ENCODE results near the gene MEFV. TPM values are rescaled to one million over a fixed set of nuclear protein-coding genes. Genes with fewer than 3 reads are reported as not detected.

The MEFV gene
- total RNA-seq, 4 donors from 2014 or later = 0.32 to 1.2 (median 0.76) TPM

DNA sequence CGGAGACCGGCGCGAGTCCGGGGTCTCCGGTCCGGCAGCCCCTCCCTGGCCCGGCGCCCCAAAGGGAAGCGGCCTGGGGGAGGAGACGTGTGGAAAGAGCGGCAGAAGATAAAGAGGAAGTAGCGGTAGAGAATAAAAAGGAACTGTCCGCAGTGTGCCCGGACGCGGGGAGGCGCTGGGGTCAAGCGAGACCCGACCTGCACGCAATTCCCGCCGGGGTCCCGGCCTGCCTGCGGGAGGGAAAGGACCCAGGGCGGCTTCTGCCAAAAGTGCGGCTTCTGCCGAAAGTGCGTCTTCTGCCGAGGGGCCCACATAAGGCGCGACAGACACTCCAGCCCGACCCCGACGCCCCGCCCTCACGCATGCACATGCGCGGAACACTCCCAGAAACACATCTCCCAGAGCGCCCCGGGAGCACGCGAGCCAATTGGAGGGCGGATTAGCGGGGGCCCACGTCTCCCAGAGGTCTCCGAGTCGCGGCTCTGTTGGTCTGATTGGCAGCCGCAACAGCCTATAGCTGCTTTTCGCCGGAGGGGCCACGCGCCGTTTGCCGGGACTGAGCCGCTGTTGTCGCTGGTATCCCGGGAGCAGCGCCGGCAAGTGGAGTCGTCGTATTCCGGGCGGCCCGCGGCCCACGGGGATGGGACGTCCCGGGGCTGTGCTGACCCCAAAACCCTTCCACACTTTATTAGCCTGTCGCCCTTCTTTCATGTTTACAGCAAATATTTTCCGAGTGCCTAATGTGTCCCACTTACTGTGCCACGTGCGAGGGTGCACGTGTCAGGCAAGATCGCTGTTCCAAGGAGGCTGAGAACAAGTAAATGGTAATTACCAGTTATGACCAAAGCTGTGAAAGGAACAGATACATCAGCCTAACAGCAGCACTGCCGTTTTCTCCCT lies 8.0 kb upstream of the MEFV start:
- intact Hi-C loops (cut with DNase I; ENCODE audit: low total_unique reads) = loop anchor here (1.0 kb wide), 4 partner anchors 19 to 137 kb away; partner anchors contain the start of genes TIGD7, ZNF174, ZNF200 and ZNF263
- H3K27me3 ChIP-seq = no peaks in the 10 kb centered on the region
- H3K4me1 ChIP-seq = peaks cover 0 to 5% of the 10 kb centered on the region in 2 donors
- DNase-seq (peak; percentile 93 to 95), ATAC-seq (peak; percentile 91 to 93)
- H3K27ac ChIP-seq = peak overlapping the region; percentile 92 to 99 (median 94)
- peak overlapping the region; percentile 65 to 94 (median 78) for H3K4me3 ChIP-seq
- TF ChIP-seq POLR2A (IDR thresholded peaks at IDR 0.05) = peak; percentile 86 to 90
- TF ChIP-seq, protein P1, sequence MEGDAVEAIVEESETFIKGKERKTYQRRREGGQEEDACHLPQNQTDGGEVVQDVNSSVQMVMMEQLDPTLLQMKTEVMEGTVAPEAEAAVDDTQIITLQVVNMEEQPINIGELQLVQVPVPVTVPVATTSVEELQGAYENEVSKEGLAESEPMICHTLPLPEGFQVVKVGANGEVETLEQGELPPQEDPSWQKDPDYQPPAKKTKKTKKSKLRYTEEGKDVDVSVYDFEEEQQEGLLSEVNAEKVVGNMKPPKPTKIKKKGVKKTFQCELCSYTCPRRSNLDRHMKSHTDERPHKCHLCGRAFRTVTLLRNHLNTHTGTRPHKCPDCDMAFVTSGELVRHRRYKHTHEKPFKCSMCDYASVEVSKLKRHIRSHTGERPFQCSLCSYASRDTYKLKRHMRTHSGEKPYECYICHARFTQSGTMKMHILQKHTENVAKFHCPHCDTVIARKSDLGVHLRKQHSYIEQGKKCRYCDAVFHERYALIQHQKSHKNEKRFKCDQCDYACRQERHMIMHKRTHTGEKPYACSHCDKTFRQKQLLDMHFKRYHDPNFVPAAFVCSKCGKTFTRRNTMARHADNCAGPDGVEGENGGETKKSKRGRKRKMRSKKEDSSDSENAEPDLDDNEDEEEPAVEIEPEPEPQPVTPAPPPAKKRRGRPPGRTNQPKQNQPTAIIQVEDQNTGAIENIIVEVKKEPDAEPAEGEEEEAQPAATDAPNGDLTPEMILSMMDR (IDR thresholded peaks at IDR 0.05 in 4 of 5, conservative IDR thresholded peaks at IDR 0.05 in 1 of 5) = peak in 4 of 5 experiments; percentile 23 to 42 (median 34)
- in situ Hi-C loops (cut with MboI; ENCODE audit: low sequenced_read_pairs in 4 of 4) = no loop called here
- H3K9me3 ChIP-seq = no peaks in the 10 kb centered on the region
- peaks cover 0 to 39% of the 10 kb centered on the region in 2 donors for H3K36me3 ChIP-seq

DNA sequence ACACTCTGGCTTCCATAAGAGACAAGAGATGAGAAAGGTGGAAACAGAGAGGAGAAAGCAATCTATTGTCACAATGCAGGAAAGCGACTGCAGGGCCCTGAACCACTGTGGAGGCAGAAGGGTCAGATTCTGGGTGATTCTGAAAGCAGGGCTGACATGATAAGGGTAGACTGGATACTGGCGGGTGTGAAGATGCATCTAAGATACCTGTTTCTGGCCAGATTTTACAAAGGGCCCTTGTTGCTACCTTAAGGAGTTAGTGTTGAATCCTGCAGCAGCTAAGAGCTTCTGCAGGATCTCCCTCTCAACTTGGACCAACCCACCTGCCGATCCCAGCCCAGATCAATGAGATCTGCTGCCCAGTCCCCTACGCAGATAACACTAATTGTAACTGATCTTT lies 6.1 kb upstream of the MEFV start:
- Histone ChIP-seq H3K4me1 (peaks cover 0 to 5% of the 10 kb centered on the region in 2 donors), H3K36me3 (peaks cover 0 to 23% of the 10 kb centered on the region in 2 donors), H3K4me3 (no peak overlapping the region), H3K27me3 (no peaks in the 10 kb centered on the region), H3K9me3 (no peaks in the 10 kb centered on the region), H3K27ac (no peak overlapping the region)
- DNase-seq (no peak), ATAC-seq (no peak)
- no peak for TF ChIP-seq POLR2A (IDR thresholded peaks at IDR 0.05)
- TF ChIP-seq, protein P1 (IDR thresholded peaks at IDR 0.05 in 4 of 5, conservative IDR thresholded peaks at IDR 0.05 in 1 of 5) = no peak
- intact Hi-C loops (cut with DNase I; ENCODE audit: low total_unique reads) = no loop called here
- in situ Hi-C loops (cut with MboI; ENCODE audit: low sequenced_read_pairs in 4 of 4) = no loop called here

DNA sequence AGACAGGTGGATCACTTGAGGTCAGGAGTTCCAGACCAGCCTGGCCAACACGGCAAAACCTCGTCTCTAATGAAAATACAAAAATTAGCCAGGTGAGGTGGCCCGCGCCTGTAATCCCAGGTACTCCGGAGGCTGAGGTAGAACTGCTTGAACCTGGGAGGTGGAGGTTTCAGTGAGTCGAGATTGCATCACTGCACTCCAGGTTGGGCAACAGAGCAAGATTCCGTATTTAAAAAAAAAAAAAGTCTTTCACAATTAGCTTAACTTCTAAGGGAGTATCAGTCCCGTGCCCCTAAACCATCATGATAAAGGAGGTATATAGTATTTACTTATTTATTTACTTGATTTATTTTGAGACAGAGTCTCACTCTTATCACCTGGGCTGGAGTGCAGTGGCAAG lies 3.4 kb upstream of the MEFV start:
- intact Hi-C loops (cut with DNase I; ENCODE audit: low total_unique reads) = no loop called here
- no peaks in the 10 kb centered on the region for H3K36me3 ChIP-seq
- ATAC-seq (no peak), DNase-seq (no peak)
- H3K4me3 ChIP-seq = no peak overlapping the region
- no peak for TF ChIP-seq POLR2A (IDR thresholded peaks at IDR 0.05)
- TF ChIP-seq, protein P1 (IDR thresholded peaks at IDR 0.05 in 4 of 5, conservative IDR thresholded peaks at IDR 0.05 in 1 of 5) = no peak
- peaks cover 0 to 3% of the 10 kb centered on the region in 2 donors for H3K4me1 ChIP-seq
- H3K27me3 ChIP-seq = peaks cover 0 to 10% (median 7%) of the 10 kb centered on the region in 3 donors
- no peaks in the 10 kb centered on the region for H3K9me3 ChIP-seq
- no peak overlapping the region for H3K27ac ChIP-seq
- in situ Hi-C loops (cut with MboI; ENCODE audit: low sequenced_read_pairs in 4 of 4) = no loop called here

DNA sequence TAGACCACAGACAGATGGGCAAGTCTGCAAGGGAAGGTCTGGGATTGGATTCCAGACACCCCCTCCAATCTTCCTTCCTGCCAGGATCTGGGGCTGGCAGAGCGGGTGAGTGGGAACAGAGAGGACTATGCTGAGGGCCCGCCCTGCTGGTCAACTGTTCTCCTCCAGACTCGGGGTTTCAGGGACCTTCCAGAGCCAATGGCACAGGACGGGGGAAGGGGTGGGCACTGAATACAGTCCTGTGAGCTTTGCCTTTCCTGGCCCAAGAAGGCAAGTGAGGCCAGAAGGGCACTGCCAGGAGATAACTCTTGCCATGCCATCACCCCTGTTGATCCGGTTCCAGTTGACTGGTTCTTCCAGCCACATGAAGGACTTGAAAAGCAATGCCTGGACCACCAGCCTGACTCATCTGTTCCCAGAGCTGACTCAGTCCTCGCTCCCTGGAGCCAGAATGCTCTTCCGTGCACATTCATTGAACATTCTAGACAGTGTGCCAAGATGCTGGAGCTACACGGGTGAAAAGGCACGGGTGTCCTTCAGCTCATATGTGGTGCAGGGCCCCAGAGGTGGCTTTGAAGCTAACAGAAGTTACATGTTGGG lies 533 bp upstream of the MEFV start:
- Histone ChIP-seq H3K36me3 (no peaks in the 10 kb centered on the region), H3K9me3 (no peaks in the 10 kb centered on the region), H3K4me1 (no peaks in the 10 kb centered on the region), H3K27ac (no peak overlapping the region), H3K4me3 (no peak overlapping the region), H3K27me3 (peaks cover 0 to 10% (median 7%) of the 10 kb centered on the region in 3 donors)
- in situ Hi-C loops (cut with MboI; ENCODE audit: low sequenced_read_pairs in 4 of 4) (no loop called here), intact Hi-C loops (cut with DNase I; ENCODE audit: low total_unique reads) (no loop called here)
- TF ChIP-seq, protein P1 (IDR thresholded peaks at IDR 0.05 in 4 of 5, conservative IDR thresholded peaks at IDR 0.05 in 1 of 5) = no peak
- TF ChIP-seq POLR2A (IDR thresholded peaks at IDR 0.05) = no peak
- ATAC-seq (no peak), DNase-seq (no peak)
